RWPE1 (cell line): Measurements from ENCODE around the gene IRGQ.

ENCODE experiments used
- CTCF ChIA-PET: fragments of 350-600 bp; sonication (Branson Sonifier 250); formaldehyde crosslinking; extraction: SDS; loops from one replicate; lab custom pipeline; 2021; lab: Yijun Ruan, JAX
- POLR2A ChIA-PET: fragments of 400-600 bp; formaldehyde crosslinking; extraction: SDS; loops from one replicate; lab custom pipeline; 2020; ENCODE audit warnings: antibody characterized with exemption; ENCODE audit not compliant: low non-redundant PET; lab: Yijun Ruan, JAX
- DNase-seq: peaks from one replicate; pipeline ENCODE4 v3.0.0; 2012; ENCODE audit warnings: low spot score
- H3K27ac ChIP-seq: fragments of 450-650 bp; 2 replicates; pipeline ENCODE4 v1.5.1; 2017
- TF ChIP-seq, protein P1 (sequence below): fragments of 450-650 bp; conservative IDR thresholded peaks from 2 replicates; pipeline ENCODE4 v1.5.1; 2017; ENCODE audit warnings: low read depth, mild to moderate bottlenecking

IRGQ gene

DNA sequence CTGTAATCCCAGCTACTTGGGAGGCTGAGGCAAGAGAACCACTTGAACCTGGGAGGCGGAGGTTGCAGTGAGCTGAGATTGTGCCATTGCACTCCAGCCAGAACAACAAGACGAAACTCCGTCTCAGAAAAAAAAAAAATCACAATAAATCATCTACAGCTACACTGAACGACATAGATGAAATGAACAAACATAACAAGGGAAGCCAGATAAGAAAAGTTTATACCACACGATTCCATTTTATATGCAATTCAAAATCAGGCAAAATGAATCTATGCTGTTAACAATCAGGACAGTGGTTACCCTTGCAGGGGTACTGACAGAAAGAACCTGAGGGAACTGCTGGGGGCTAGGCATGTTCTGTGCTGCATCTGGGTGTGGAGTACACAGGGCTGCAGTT lies 26.3 kb downstream of the IRGQ start:
- DNase-seq: no peak
- TF ChIP-seq, protein P1, sequence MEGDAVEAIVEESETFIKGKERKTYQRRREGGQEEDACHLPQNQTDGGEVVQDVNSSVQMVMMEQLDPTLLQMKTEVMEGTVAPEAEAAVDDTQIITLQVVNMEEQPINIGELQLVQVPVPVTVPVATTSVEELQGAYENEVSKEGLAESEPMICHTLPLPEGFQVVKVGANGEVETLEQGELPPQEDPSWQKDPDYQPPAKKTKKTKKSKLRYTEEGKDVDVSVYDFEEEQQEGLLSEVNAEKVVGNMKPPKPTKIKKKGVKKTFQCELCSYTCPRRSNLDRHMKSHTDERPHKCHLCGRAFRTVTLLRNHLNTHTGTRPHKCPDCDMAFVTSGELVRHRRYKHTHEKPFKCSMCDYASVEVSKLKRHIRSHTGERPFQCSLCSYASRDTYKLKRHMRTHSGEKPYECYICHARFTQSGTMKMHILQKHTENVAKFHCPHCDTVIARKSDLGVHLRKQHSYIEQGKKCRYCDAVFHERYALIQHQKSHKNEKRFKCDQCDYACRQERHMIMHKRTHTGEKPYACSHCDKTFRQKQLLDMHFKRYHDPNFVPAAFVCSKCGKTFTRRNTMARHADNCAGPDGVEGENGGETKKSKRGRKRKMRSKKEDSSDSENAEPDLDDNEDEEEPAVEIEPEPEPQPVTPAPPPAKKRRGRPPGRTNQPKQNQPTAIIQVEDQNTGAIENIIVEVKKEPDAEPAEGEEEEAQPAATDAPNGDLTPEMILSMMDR: no peak
- H3K27ac ChIP-seq: no peak overlapping the region
- ChIA-PET POLR2A (interaction anchor here (0.6 kb wide), 1 partner anchor 25 kb away, joined by 4 read pairs; no protein-coding TSS in a partner anchor), CTCF (no interaction called here)

DNA sequence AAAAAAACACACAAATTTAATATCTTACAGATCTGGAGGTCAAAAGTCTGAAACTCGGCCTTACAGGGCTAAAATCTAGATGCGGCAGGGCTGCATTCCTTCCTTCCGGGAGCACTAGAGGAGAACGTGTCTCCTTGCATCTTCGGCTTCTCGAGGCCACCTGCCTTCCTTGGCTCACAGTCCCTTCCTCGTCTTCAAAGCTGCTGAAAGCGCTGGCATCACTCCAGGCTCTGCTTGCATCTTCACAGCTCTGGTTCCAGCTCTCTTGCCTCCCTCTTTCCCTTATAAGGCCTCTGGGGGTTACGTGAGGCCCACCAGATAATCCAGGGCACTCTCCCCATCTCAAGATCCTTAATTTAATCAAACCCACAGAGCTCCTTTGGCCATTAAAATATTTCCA lies 31.1 kb downstream of the IRGQ start:
- no peak overlapping the region for H3K27ac ChIP-seq
- CTCF ChIA-PET: interaction anchor here (2.5 kb wide), 1 partner anchor 10 kb away, joined by 8 read pairs; no protein-coding TSS in a partner anchor
- POLR2A ChIA-PET: interaction anchor here (0.5 kb wide), 1 partner anchor 31 kb away, joined by 3 read pairs; the partner anchor contains the start of gene IRGQ
- DNase-seq: no peak
- TF ChIP-seq, protein P1: no peak

DNA sequence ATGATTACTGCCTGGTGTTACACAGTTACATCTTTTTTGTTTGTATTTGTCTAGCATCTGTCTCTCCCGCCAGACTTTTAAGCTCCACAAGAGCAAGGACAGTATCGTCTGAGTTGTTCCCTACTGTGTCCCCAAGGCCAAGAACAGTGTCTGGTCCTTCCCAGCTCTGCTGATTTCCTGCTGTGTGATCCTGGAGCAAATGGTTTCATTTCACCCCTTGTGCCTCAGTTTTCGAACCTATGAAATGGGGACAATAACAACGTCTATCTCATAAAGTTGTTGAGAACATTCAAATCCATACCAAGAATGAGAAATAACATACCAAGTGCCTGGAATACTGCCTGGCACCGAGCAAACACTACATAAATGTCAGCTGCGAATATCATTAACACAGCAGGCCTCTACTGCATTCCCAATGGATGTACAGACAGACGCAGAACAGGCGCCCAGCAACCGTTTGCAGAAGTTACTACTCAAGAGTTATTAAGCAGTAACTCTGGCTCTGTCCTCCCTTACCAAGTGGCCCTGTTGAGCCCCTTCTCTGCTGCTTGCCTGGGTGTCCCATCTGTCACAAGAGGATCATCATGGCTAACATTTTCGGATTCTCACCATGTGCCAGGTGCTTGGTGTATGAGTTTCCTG lies 32.0 kb downstream of the IRGQ start:
- TF ChIP-seq, protein P1: no peak
- POLR2A ChIA-PET: no interaction called here
- CTCF ChIA-PET: interaction anchor here (2.5 kb wide), 1 partner anchor 9 kb away, joined by 8 read pairs; no protein-coding TSS in a partner anchor
- H3K27ac ChIP-seq: no peak overlapping the region; the same call in 1 of the 2 replicates
- no peak for DNase-seq

DNA sequence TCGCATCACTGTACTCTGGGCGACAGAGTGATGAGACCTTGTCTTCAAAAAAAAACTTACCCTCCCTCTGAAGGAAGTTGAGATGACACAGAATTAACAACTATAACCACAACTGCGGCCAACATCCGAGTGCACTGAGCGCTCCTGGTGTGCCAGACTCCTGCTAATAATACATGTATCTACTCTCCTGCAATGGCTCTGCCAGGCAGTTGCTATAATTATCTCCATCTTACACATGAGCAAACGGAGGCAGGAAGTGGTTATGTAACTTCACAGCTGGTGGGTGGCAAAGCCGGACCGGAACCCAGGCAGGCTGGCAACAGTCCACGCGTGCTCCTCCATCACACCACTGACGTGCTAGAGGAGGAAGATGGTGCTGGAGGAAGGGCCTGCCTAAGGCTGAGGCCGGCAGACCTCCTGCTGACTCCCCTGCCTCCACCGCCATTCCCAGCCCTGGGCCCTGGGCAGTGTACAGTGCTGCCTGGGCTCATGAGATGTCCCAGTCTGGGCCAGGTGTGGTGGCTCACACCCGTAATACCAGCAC lies 33.2 kb downstream of the IRGQ start:
- H3K27ac ChIP-seq: peak overlapping the region; percentile 60
- POLR2A ChIA-PET: no interaction called here
- TF ChIP-seq, protein P1: no peak
- DNase-seq: no peak
- CTCF ChIA-PET: interaction anchor here (0.5 kb wide), 1 partner anchor 23 kb away, joined by 3 read pairs; no protein-coding TSS in a partner anchor

DNA sequence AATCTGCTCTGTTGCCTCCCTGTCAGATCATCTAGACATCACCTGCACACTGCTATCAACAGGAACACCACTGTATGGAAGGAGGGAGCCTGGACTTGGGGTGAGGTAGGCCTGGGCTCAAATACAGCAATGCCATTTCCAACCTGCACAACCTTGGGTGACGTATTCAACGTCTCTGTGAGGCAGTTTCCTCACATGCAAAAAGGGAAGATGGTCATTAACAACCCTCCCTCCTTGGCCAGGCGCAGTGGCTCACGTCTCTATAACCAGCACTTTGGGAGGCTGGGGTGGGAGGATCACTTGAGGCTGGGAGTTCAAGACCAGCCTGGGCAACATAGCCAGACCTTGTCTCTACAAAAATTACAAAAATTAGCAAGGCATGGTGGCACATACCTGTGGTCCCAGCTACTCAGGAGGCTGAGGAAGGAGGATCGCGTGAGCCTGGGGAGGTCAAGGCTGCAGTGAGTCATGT lies 33.7 kb downstream of the IRGQ start:
- peak overlapping the region; percentile 60 for H3K27ac ChIP-seq
- POLR2A ChIA-PET: no interaction called here
- TF ChIP-seq, protein P1: no peak
- CTCF ChIA-PET: interaction anchor here (0.5 kb wide), 1 partner anchor 23 kb away, joined by 3 read pairs; no protein-coding TSS in a partner anchor
- no peak for DNase-seq

DNA sequence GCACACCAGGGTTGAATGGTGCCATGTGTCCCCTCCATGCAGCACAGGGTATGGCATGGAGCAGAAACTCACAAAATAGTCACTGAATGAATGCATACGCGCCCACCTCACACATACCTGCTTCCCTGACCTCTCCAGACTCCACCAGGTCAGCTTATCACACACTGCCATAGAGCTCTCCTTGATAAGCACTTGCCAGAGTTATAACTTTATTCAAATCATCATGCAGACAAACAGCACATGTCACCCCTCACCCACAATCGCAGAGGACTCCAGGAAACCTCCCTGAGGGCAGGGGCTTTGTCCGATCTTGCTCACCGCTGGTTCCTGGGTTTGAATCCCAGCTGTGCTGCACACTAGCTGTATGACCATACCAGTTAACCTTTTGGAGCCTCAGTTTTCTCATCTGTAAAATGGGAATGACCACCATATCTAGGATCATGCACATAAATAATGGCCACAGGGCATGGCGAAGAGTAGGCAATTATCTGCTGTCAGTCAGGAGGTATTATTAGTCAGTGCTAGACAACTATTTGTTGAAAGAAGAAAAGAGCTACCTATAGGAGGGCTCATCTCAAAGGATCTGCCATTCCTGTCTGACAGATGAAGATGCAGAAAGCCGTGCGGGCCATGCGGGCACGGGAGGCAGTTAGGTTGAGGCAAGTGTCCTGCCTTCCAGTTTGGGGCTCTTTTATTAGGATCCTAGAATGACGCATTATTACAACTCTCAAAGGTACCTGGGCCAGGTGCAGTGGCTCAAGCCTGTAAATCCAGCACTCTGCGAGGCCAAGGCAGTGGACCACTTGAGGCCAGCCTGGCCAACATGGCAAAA lies 34.6 kb downstream of the IRGQ start:
- ChIA-PET CTCF (no interaction called here), POLR2A (interaction anchor here (0.7 kb wide), 1 partner anchor 32 kb away, joined by 6 read pairs; no protein-coding TSS in a partner anchor)
- DNase-seq: no peak
- peak overlapping the region; percentile 31; the same call in 1 of the 2 replicates for H3K27ac ChIP-seq
- TF ChIP-seq, protein P1: no peak
